HL-60 (cell line): Measurements from ENCODE around the gene BMPR2.
"Not testable (repeated sequence)": the region's sequence is repeated elsewhere in the genome, so short reads cannot be mapped to it uniquely, and the experiment has no call there.

Source experiments
- DNase-seq, 2 experiments: peaks; one replicate each; pipeline ENCODE4 v3.0.0-alpha.2; 2010 to 2020; ENCODE audit warnings: low read depth in 1 of 2, low spot score in 1 of 2
- H3K27ac ChIP-seq: fragments of 250-450 bp; sonication (Bioruptor Pico); replicated peaks from 2 replicates; pipeline ENCODE4 v1.5.1; 2020; ENCODE audit warnings: mild to moderate bottlenecking, moderate library complexity
- H3K27me3 ChIP-seq: fragments of 250-450 bp; sonication (Bioruptor Pico); 2 replicates; pipeline ENCODE4 v1.5.1; 2021; ENCODE audit warnings: mild to moderate bottlenecking, moderate library complexity; ENCODE audit not compliant: insufficient read depth, poor library complexity, severe bottlenecking
- H3K4me3 ChIP-seq: replicated peaks from 2 replicates; pipeline ENCODE4 v1.5.1; 2011; ENCODE audit warnings: mild to moderate bottlenecking, control low read depth, low read length; ENCODE audit not compliant: insufficient read depth
- GABPA ChIP-seq: IDR thresholded peaks from 2 replicates; pipeline ENCODE4 v1.6.1; 2012; ENCODE audit warnings: low read depth
- POLR2AphosphoS5 ChIP-seq: IDR thresholded peaks from 2 replicates; pipeline ENCODE4 v1.6.1; 2012; ENCODE audit warnings: low read depth
- SPI1 ChIP-seq: IDR thresholded peaks from 2 replicates; pipeline ENCODE4 v1.6.1; 2012; ENCODE audit warnings: low read depth, mild to moderate bottlenecking, borderline replicate concordance
- TF ChIP-seq, protein P1 (sequence below): IDR thresholded peaks from 2 replicates; pipeline ENCODE4 v1.6.1; 2012; ENCODE audit warnings: low read depth; ENCODE audit not compliant: insufficient replicate concordance
- TF ChIP-seq, protein P2 (sequence below): IDR thresholded peaks from one replicate; pipeline ENCODE4 v1.5.1; 2011; ENCODE audit warnings: low read length, control low read depth, inconsistent platforms; ENCODE audit not compliant: insufficient read depth

The BMPR2 gene

DNA sequence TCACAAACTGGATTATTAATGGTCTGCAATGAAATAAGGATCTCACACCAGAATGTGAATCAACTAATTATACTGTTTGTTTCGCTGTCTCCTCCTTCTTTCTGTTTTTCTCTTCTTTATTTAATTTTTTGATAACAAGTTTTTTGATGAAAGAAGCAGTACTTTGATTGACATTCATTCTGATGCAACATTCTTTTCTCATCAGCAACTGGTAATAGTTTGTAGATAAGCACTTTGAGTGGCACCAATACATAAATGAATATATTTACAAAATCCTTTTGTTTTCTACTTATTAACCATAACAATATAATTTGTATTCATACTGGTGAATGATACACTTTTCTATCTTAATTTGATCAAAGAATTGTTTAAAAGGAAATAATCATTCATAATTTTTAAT, 143.3 kb downstream of the BMPR2 start:
- H3K27me3 ChIP-seq, result no peaks in the 10 kb centered on the region
- TF ChIP-seq SPI1, result no peak
- H3K4me3 ChIP-seq, result no peak overlapping the region
- no peak overlapping the region for H3K27ac ChIP-seq
- no peak for DNase-seq

DNA sequence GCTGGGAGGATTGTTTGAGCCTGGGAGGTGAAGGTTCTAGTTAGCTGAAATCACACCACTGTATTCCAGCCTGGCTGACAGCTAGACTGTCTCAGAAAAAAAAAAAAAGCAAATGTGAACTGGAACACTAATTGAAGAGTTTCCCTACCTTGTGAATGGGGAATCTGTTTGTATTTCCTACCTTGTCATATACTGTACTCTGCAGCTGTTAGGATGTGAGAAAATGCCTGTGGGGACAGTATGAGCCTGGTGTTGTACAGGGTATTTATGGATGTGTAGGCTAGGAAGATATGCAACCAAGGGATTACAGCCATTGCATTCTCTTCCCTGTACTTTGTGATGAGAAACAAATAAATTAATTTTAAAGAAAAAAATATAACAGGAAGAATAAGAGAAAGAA, 145.3 kb downstream of the BMPR2 start:
- Histone ChIP-seq H3K4me3 (no peak overlapping the region), H3K27ac (no peak overlapping the region), H3K27me3 (no peaks in the 10 kb centered on the region)
- TF ChIP-seq GABPA, result no peak
- TF ChIP-seq, protein P1, sequence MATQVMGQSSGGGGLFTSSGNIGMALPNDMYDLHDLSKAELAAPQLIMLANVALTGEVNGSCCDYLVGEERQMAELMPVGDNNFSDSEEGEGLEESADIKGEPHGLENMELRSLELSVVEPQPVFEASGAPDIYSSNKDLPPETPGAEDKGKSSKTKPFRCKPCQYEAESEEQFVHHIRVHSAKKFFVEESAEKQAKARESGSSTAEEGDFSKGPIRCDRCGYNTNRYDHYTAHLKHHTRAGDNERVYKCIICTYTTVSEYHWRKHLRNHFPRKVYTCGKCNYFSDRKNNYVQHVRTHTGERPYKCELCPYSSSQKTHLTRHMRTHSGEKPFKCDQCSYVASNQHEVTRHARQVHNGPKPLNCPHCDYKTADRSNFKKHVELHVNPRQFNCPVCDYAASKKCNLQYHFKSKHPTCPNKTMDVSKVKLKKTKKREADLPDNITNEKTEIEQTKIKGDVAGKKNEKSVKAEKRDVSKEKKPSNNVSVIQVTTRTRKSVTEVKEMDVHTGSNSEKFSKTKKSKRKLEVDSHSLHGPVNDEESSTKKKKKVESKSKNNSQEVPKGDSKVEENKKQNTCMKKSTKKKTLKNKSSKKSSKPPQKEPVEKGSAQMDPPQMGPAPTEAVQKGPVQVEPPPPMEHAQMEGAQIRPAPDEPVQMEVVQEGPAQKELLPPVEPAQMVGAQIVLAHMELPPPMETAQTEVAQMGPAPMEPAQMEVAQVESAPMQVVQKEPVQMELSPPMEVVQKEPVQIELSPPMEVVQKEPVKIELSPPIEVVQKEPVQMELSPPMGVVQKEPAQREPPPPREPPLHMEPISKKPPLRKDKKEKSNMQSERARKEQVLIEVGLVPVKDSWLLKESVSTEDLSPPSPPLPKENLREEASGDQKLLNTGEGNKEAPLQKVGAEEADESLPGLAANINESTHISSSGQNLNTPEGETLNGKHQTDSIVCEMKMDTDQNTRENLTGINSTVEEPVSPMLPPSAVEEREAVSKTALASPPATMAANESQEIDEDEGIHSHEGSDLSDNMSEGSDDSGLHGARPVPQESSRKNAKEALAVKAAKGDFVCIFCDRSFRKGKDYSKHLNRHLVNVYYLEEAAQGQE, result no peak
- DNase-seq, result no peak

DNA sequence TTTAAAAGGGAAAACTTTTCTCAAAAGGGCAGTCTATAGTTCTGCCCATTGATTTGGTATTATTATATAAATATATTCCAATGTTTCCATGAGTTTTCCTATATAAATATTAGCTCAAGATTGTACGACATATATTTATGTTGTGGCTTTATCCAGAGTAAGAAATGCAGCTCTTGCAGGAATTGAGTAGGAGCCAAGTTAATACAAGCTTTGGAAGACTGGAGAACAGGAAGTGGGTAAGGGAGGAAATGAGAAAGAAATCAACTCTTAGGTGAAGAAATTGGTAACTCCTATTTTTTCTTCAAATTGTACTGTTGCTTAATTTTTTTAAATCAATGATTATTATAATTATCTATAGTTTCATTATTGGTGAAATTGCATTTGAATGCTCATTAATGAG, 153.3 kb downstream of the BMPR2 start:
- no peak for DNase-seq
- Histone ChIP-seq H3K4me3 (no peak overlapping the region), H3K27me3 (no peaks in the 10 kb centered on the region), H3K27ac (no peak overlapping the region)
- TF ChIP-seq SPI1, result peak; percentile 41; the same call in 1 of the 2 replicates
- TF ChIP-seq, protein P2, sequence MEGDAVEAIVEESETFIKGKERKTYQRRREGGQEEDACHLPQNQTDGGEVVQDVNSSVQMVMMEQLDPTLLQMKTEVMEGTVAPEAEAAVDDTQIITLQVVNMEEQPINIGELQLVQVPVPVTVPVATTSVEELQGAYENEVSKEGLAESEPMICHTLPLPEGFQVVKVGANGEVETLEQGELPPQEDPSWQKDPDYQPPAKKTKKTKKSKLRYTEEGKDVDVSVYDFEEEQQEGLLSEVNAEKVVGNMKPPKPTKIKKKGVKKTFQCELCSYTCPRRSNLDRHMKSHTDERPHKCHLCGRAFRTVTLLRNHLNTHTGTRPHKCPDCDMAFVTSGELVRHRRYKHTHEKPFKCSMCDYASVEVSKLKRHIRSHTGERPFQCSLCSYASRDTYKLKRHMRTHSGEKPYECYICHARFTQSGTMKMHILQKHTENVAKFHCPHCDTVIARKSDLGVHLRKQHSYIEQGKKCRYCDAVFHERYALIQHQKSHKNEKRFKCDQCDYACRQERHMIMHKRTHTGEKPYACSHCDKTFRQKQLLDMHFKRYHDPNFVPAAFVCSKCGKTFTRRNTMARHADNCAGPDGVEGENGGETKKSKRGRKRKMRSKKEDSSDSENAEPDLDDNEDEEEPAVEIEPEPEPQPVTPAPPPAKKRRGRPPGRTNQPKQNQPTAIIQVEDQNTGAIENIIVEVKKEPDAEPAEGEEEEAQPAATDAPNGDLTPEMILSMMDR, result no peak
- TF ChIP-seq, protein P1, result no peak

DNA sequence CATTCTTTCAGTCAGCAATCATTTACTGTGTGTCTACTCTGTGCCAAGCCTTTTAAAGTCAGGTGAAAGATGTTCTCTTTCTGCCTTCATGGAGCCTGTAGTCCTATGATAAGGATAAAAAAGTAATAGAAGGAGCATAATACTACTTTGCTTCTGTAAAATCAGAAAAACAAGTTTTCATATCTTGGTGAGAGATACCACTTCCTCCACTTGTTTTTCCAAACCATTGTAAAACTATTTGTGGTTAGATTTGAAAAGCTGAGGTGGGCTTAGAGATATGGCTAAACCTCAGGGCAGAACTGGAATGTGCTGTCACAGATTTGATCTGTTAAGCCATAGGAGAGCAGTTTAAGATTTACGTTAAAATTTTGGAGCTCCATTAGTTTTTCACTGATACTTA, 153.9 kb downstream of the BMPR2 start:
- Histone ChIP-seq H3K27ac (no peak overlapping the region), H3K4me3 (no peak overlapping the region), H3K27me3 (no peaks in the 10 kb centered on the region)
- DNase-seq, result no peak
- TF ChIP-seq, protein P1, result no peak
- TF ChIP-seq, protein P2, result no peak
- TF ChIP-seq SPI1 (no peak), POLR2AphosphoS5 (no peak), GABPA (no peak)

DNA sequence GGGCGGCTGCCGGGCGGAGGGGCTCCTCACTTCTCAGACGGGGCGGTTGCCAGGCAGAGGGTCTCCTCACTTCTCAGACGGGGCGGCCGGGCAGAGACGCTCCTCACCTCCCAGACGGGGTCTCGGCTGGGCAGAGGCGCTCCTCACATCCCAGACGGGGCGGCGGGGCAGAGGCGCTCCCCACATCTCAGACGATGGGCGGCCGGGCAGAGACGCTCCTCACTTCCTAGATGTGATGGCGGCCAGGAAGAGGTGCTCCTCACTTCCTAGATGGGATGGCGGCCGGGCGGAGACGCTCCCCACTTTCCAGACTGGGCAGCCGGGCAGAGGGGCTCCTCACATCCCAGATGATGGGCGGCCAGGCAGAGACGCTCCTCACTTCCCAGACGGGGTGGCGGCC, 159.2 kb downstream of the BMPR2 start:
- not testable (repeated sequence) for DNase-seq

More for the DNA sequence above, 159.2 kb downstream of the BMPR2 start:
- not testable (repeated sequence) for H3K27ac ChIP-seq, H3K27me3 ChIP-seq, H3K4me3 ChIP-seq
